ENCODE measurements around the gene SLC5A2. TPM values are rescaled to one million over a fixed set of nuclear protein-coding genes. Genes with fewer than 3 reads are reported as not detected.
A peak's percentile ranks its signal among the peaks of the same experiment; 100 is the strongest.
"Not testable (repeated sequence)": the region's sequence is repeated elsewhere in the genome, so short reads cannot be mapped to it uniquely, and the experiment has no call there.

The SLC5A2 gene
- total and polyA plus RNA-seq, 2 of the 13 experiments (the other 11 are each of a cell fraction or from before 2014, with no cell fraction given): 0.24 to 0.97 TPM

GRCh38 chr16:31522071-31522470 is 39.1 kb downstream of the SLC5A2 start:
- no peaks in the 10 kb centered on the region for H4K20me1 ChIP-seq (ENCODE audit: insufficient read depth, low read length)
- CTCF ChIA-PET (ENCODE audit: low intra/inter-chr PET ratio, low total read pairs): no interaction called here
- no peak overlapping the region for H3K9ac ChIP-seq (ENCODE audit: insufficient read depth, low read depth, low read length)
- WGBS (ENCODE audit: low lambda C conversion rate): 26% methylated on average over 6 of the region's 6 CpGs
- no peaks in the 10 kb centered on the region for H3K9me3 ChIP-seq (ENCODE audit: low read length)
- H3K36me3 ChIP-seq (replicated peaks in 1 of 2; ENCODE audit: control insufficient read depth in 1 of 2, insufficient read depth in 2 of 2, low read length in 2 of 2): no peaks in the 10 kb centered on the region
- POLR2A ChIA-PET: no interaction called here
- BruUV-seq (replicated peaks): no TSS peak
- H3K27me3 ChIP-seq (ENCODE audit: control insufficient read depth in 1 of 2, insufficient read depth in 2 of 2, low read length in 2 of 2): peaks cover 0 to 27% of the 10 kb centered on the region in 2 experiments; a peak in 2 of 5 replicates
- H3K4me2 ChIP-seq (ENCODE audit: low read depth, low read length): no peak overlapping the region
- H3K4me3 ChIP-seq (replicated peaks in 1 of 3; ENCODE audit: insufficient read depth in 1 of 3, low read depth in 2 of 3, low read length in 3 of 3): no peak overlapping the region
- no peaks in the 10 kb centered on the region for H3K79me2 ChIP-seq (ENCODE audit: insufficient read depth, low read length)
- ATAC-seq (no peak), DNase-seq (ENCODE audit: low spot score) (no peak), FAIRE-seq (no peak)
- no peaks in the 10 kb centered on the region for H3K4me1 ChIP-seq (ENCODE audit: insufficient read depth, low read length)
- H2AFZ ChIP-seq (ENCODE audit: low read length): no peak overlapping the region
- no peak overlapping the region for H3K27ac ChIP-seq (ENCODE audit: extremely low read length, insufficient read depth, low read length)
- TF ChIP-seq IRF9 (CRISPR knock-in tag; IDR thresholded peaks at IDR 0.05; ENCODE audit: borderline replicate concordance) (no peak), ZNF562 (CRISPR knock-in tag; IDR thresholded peaks at IDR 0.05; ENCODE audit: borderline replicate concordance) (no peak), ZNF17 (CRISPR knock-in tag; IDR thresholded peaks at IDR 0.05) (no peak), KDM4B (CRISPR knock-in tag; IDR thresholded peaks at IDR 0.05) (no peak)
- intact Hi-C loops (cut with micrococcal nuclease; ENCODE audit: unreplicated experiment): no loop called here
- in situ Hi-C loops (cut with HindIII; ENCODE audit: extremely low pct_ligation_motif_present, low pct_unique_long_range_greater_than_20kb): no loop called here

- H3K27ac ChIP-seq (ENCODE audit: extremely low read length, insufficient read depth, low read length); CTCF ChIA-PET (ENCODE audit: low intra/inter-chr PET ratio, low total read pairs); H3K4me1 ChIP-seq (ENCODE audit: insufficient read depth, low read length); FAIRE-seq; DNase-seq (ENCODE audit: low spot score); H3K9ac ChIP-seq (ENCODE audit: insufficient read depth, low read depth, low read length); H3K4me3 ChIP-seq (replicated peaks in 1 of 3; ENCODE audit: insufficient read depth in 1 of 3, low read depth in 2 of 3, low read length in 3 of 3); H3K4me2 ChIP-seq (ENCODE audit: low read depth, low read length); in situ Hi-C loops (cut with HindIII; ENCODE audit: extremely low pct_ligation_motif_present, low pct_unique_long_range_greater_than_20kb); BruUV-seq (replicated peaks); H3K79me2 ChIP-seq (ENCODE audit: insufficient read depth, low read length); H3K36me3 ChIP-seq (replicated peaks in 1 of 2; ENCODE audit: control insufficient read depth in 1 of 2, insufficient read depth in 2 of 2, low read length in 2 of 2); H4K20me1 ChIP-seq (ENCODE audit: insufficient read depth, low read length); intact Hi-C loops (cut with micrococcal nuclease; ENCODE audit: unreplicated experiment); H2AFZ ChIP-seq (ENCODE audit: low read length); H3K9me3 ChIP-seq (ENCODE audit: low read length); POLR2A ChIA-PET: not testable (repeated sequence)
- 0% methylated on average over 2 of the region's 6 CpGs for WGBS (ENCODE audit: low lambda C conversion rate)
- peaks cover 0 to 39% of the 10 kb centered on the region in 2 experiments; a peak in 2 of 5 replicates for H3K27me3 ChIP-seq (ENCODE audit: control insufficient read depth in 1 of 2, insufficient read depth in 2 of 2, low read length in 2 of 2)
- ATAC-seq: peak; percentile 60
Measured at GRCh38 chr16:31523768-31524167, 40.8 kb downstream of the SLC5A2 start.
